Measurements from ENCODE around the gene EXOSC3.

DNA sequence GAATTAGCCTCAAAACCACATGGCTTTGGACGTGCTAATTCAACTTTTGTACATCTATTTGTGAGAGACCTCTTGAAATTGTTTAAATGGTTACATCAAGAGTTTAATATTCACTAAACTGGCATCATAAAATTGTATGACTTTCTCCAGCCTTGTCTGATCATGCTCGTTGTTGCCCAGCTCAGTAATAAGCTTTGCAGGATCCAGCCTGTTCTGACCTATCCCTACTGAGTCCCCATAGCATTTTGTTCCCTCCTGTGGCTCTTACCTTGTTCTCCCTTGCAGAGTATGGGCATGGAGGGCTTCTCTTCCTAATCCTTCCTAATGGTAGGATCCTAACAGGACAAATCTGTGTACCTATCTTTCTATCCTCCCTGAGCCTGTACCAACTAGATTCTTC, 6.3 kb downstream of the EXOSC3 start:
- TF ChIP-seq, protein P1, sequence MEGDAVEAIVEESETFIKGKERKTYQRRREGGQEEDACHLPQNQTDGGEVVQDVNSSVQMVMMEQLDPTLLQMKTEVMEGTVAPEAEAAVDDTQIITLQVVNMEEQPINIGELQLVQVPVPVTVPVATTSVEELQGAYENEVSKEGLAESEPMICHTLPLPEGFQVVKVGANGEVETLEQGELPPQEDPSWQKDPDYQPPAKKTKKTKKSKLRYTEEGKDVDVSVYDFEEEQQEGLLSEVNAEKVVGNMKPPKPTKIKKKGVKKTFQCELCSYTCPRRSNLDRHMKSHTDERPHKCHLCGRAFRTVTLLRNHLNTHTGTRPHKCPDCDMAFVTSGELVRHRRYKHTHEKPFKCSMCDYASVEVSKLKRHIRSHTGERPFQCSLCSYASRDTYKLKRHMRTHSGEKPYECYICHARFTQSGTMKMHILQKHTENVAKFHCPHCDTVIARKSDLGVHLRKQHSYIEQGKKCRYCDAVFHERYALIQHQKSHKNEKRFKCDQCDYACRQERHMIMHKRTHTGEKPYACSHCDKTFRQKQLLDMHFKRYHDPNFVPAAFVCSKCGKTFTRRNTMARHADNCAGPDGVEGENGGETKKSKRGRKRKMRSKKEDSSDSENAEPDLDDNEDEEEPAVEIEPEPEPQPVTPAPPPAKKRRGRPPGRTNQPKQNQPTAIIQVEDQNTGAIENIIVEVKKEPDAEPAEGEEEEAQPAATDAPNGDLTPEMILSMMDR (IDR thresholded peaks at IDR 0.05): no peak
- TF ChIP-seq EZH2 (IDR thresholded peaks at IDR 0.05; ENCODE audit: borderline replicate concordance, insufficient read depth, low read depth, low read length, poor library complexity, severe bottlenecking): no peak

All from B cell (primary cell).